ENCODE results near the gene PELO. TPM values are rescaled to one million over a fixed set of nuclear protein-coding genes. Genes with fewer than 3 reads are reported as not detected.

Gene PELO
- total and polyA plus RNA-seq, 9 of the 15 experiments (the other 6 are each of a cell fraction or from before 2014, with no cell fraction given) = 5.8 to 14.6 (median 9.6) TPM

DNA sequence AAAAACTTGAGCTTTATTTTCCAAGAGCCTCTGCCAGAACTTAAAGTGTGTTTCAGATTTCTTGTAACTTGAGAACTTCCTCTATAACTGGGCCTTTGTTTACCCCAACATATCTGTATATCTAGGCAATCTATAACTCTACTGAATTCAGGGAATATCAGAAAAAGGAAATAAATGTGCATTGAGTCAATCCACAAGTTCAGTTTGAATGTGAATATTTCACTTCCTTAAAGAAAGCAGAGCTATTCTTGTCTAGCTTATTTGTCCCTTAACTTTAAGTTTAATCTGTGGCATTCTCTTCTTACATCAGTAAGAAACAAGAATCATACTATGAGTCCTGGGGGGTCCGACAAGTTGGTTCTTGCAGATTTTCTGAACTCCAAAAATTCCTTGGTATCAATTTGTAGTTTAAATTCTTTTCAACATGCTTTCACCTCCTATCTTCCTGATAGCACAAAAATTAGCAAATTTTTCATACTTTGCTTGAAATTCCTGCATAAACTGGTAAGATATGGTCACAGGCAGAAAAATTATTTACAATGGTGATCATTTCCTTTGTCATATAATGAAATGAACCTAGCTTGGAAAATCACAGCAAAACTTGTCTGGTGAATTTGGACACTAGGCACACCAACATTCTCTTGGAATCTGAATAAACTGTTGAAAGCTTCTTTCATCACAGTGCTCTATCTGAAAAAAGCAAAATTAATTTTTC, 19.8 kb upstream of the PELO start:
- Histone ChIP-seq H3K9me1 (ENCODE audit: control insufficient read depth, insufficient read depth, low read length) (no peaks in the 10 kb centered on the region), H3K4me2 (ENCODE audit: insufficient read depth, low read length) (no peak overlapping the region), H3K4me3 (no peak overlapping the region), H3K79me2 (ENCODE audit: control insufficient read depth, insufficient read depth, low read length) (no peaks in the 10 kb centered on the region), H3K9me3 (replicated peaks; ENCODE audit: control insufficient read depth, insufficient read depth, low read depth, low read length) (no peaks in the 10 kb centered on the region), H4K20me1 (replicated peaks; ENCODE audit: control insufficient read depth, insufficient read depth, low read length) (no peaks in the 10 kb centered on the region), H3K9ac (ENCODE audit: insufficient read depth in 1 of 2, low read depth in 2 of 2, low read length in 2 of 2) (no peak overlapping the region), H3K27me3 (ENCODE audit: control insufficient read depth in 2 of 2, insufficient read depth in 2 of 2, low read length in 2 of 2) (no peaks in the 10 kb centered on the region), H3K36me3 (ENCODE audit: control insufficient read depth, insufficient read depth, low read length) (no peaks in the 10 kb centered on the region), H3K27ac (ENCODE audit: extremely low read depth, low read depth, low read length) (no peak overlapping the region), H2AFZ (ENCODE audit: low read depth, low read length) (no peak overlapping the region), H3K4me1 (replicated peaks in 1 of 2; ENCODE audit: control insufficient read depth in 2 of 2, insufficient read depth in 2 of 2, low read length in 2 of 2) (no peaks in the 10 kb centered on the region)
- in situ Hi-C loops (cut with MboI) (no loop called here), intact Hi-C loops (cut with micrococcal nuclease) (no loop called here)
- TF ChIP-seq XRCC4 (IDR thresholded peaks at IDR 0.05; ENCODE audit: extremely low read depth, insufficient read depth, insufficient read length) (no peak), KLF13 (tag; IDR thresholded peaks at IDR 0.05; ENCODE audit: borderline replicate concordance, low read depth) (no peak), PTTG1 (tag; IDR thresholded peaks at IDR 0.05; ENCODE audit: low read depth) (no peak), ZNF584 (CRISPR knock-in tag; IDR thresholded peaks at IDR 0.05; ENCODE audit: low read depth) (no peak), CTBP1 (IDR thresholded peaks at IDR 0.05; ENCODE audit: borderline replicate concordance) (no peak), LCOR (CRISPR knock-in tag; IDR thresholded peaks at IDR 0.05) (no peak), POLR2AphosphoS2 (IDR thresholded peaks at IDR 0.05; ENCODE audit: low read length) (no peak), ZNF146 (CRISPR knock-in tag; IDR thresholded peaks at IDR 0.05; ENCODE audit: unreplicated experiment) (no peak), TCF7L2 (IDR thresholded peaks at IDR 0.05; ENCODE audit: low read depth, low read length) (no peak)
- TF ChIP-seq, protein P1, sequence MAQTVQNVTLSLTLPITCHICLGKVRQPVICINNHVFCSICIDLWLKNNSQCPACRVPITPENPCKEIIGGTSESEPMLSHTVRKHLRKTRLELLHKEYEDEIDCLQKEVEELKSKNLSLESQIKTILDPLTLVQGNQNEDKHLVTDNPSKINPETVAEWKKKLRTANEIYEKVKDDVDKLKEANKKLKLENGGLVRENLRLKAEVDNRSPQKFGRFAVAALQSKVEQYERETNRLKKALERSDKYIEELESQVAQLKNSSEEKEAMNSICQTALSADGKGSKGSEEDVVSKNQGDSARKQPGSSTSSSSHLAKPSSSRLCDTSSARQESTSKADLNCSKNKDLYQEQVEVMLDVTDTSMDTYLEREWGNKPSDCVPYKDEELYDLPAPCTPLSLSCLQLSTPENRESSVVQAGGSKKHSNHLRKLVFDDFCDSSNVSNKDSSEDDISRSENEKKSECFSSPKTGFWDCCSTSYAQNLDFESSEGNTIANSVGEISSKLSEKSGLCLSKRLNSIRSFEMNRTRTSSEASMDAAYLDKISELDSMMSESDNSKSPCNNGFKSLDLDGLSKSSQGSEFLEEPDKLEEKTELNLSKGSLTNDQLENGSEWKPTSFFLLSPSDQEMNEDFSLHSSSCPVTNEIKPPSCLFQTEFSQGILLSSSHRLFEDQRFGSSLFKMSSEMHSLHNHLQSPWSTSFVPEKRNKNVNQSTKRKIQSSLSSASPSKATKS (CRISPR knock-in tag; IDR thresholded peaks at IDR 0.05) = no peak
- TF ChIP-seq, protein P2, sequence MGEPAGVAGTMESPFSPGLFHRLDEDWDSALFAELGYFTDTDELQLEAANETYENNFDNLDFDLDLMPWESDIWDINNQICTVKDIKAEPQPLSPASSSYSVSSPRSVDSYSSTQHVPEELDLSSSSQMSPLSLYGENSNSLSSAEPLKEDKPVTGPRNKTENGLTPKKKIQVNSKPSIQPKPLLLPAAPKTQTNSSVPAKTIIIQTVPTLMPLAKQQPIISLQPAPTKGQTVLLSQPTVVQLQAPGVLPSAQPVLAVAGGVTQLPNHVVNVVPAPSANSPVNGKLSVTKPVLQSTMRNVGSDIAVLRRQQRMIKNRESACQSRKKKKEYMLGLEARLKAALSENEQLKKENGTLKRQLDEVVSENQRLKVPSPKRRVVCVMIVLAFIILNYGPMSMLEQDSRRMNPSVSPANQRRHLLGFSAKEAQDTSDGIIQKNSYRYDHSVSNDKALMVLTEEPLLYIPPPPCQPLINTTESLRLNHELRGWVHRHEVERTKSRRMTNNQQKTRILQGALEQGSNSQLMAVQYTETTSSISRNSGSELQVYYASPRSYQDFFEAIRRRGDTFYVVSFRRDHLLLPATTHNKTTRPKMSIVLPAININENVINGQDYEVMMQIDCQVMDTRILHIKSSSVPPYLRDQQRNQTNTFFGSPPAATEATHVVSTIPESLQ (CRISPR knock-in tag; IDR thresholded peaks at IDR 0.05) = no peak
- TF ChIP-seq, protein P3, sequence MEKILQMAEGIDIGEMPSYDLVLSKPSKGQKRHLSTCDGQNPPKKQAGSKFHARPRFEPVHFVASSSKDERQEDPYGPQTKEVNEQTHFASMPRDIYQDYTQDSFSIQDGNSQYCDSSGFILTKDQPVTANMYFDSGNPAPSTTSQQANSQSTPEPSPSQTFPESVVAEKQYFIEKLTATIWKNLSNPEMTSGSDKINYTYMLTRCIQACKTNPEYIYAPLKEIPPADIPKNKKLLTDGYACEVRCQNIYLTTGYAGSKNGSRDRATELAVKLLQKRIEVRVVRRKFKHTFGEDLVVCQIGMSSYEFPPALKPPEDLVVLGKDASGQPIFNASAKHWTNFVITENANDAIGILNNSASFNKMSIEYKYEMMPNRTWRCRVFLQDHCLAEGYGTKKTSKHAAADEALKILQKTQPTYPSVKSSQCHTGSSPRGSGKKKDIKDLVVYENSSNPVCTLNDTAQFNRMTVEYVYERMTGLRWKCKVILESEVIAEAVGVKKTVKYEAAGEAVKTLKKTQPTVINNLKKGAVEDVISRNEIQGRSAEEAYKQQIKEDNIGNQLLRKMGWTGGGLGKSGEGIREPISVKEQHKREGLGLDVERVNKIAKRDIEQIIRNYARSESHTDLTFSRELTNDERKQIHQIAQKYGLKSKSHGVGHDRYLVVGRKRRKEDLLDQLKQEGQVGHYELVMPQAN (IDR thresholded peaks at IDR 0.05; ENCODE audit: borderline replicate concordance) = no peak
- CTCF ChIA-PET (ENCODE audit: low intra/inter-chr PET ratio) = no interaction called here
- WGBS (ENCODE audit: insufficient coverage, low coverage, missing lambda C conversion rate) = 0% methylated on average over 1 of the region's 1 CpG
- no peak for ATAC-seq
- no TSS peak for BruUV-seq (replicated peaks)
- DNase-seq (ENCODE audit: extremely low read depth in 1 of 4, low spot score in 3 of 4) = no peak
- POLR2A ChIA-PET = interaction anchor here (1.1 kb wide), 1 partner anchor 9 kb away, joined by 3 read pairs; no protein-coding TSS in a partner anchor
- FAIRE-seq = no peak
